HG03442 (cell line): ENCODE results near the gene CALB2.

Source experiments
- ATAC-seq: cut with Tn5 transposase; IDR thresholded peaks from one replicate; pipeline ENCODE4 v1.9.1; 2021; ENCODE audit warnings: mild to moderate bottlenecking, moderate library complexity; ENCODE audit not compliant: unreplicated experiment

The CALB2 gene

GRCh38 chr16:71384073-71384724, 25.7 kb downstream of the CALB2 start:
- ATAC-seq, result no peak

- no peak for ATAC-seq
Observed at GRCh38 chr16:71387045-71387871, 28.7 kb downstream of the CALB2 start.

DNA sequence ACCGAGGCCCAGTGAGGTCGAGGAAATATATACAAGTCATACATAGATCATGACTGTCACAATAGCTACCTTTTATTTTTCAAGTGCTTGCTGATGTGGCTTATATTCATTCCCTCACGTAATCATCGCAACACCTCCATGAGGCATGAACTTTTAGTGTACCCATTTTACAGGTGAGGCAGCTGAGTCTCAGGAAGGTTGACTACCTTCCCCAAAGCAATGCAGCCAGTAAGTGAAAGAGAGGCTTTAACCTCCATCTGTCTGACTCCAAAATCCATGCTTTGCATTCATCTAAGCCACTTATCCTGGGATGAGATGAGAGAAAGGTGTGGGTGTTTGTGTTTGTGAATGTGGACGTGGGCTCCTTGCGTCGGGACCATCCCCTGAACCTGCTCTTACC, 30.8 kb downstream of the CALB2 start:
- no peak for ATAC-seq

- ATAC-seq, result no peak
Observed at GRCh38 chr16:71396594-71396993, 38.1 kb downstream of the CALB2 start.

DNA sequence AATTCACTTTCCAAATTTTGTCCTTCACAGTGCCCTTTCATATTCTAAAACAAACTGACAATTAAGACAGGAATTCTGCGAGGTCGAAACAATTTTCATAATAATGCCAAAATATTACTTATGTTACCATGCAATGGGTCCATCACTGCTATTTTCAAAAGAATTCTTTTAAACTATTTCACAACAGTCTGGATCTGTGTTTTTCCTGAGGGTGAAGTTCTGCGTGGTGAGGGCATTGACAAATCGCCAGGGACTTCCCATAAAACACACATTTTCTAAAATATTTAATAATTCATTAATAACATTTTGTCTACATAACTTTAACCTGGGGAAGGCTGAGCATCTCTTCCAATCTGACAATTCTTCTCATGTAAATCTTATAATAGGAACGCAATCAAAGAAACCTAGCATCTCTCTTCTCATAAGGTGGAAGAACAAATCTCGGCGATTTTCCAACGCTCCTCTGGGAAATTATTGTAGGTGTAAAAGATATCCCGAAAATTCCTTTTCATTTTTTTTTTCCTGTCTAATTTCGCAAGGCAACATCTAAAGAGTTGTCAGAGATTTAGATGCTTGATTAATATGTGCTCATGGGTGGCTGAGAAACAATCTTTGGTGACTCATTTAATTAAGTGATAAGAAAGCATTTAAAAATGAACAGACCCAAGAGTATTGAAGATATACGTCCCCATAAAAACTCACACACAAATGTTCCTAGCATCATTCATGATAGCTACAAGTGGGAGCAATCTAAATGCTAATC, 41.5 kb downstream of the CALB2 start:
- no peak for ATAC-seq

- ATAC-seq, result no peak
Observed at GRCh38 chr16:71402007-71402406, 43.5 kb downstream of the CALB2 start.

GRCh38 chr16:71402674-71403073, 44.2 kb downstream of the CALB2 start:
- no peak for ATAC-seq

- no peak for ATAC-seq
Observed at GRCh38 chr16:71404364-71404763, 45.8 kb downstream of the CALB2 start.

GRCh38 chr16:71406316-71406715, 47.8 kb downstream of the CALB2 start:
- no peak for ATAC-seq

GRCh38 chr16:71406724-71407123, 48.2 kb downstream of the CALB2 start:
- ATAC-seq, result no peak

GRCh38 chr16:71407731-71408130, 49.2 kb downstream of the CALB2 start:
- ATAC-seq, result no peak

DNA sequence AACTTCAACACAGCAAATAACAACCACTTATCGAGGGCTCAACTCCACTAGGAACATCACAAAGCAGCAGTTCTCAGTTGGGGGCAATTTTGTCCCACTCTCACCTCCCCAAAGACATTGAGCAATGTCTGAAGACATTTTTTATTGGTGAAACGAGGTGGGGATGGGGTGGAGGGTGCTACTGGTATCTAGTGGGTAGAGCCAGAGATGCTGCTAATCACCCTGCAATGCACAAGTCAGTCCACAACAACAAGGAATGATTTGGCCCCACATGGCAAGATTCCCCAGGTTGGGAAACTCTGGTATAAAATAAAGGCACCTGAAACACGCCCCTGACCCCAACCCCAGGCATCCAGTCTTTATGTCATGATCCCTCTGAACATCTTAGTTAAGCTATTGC, 50.0 kb downstream of the CALB2 start:
- no peak for ATAC-seq

- ATAC-seq, result no peak
Observed at GRCh38 chr16:71409011-71409775, 50.7 kb downstream of the CALB2 start.

DNA sequence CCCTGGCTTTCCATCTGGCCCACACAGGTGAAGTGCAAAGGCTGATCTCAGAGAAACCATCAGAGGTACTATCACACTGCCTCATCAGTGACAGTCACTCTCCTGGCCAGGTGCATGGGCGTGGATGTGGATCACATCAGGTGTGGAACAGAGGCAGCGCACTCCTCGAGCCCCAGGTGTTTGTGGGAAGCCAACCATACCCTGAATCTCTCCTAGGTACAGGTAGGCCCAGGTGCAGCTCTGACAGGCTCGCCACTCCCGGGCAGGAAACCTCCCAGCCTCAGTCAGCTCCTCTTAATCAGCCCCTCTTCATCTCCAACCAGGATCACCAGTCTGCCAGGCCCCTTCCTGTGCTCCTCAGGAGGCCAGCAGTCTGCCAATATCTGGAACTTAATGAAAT, 51.6 kb downstream of the CALB2 start:
- no peak for ATAC-seq

DNA sequence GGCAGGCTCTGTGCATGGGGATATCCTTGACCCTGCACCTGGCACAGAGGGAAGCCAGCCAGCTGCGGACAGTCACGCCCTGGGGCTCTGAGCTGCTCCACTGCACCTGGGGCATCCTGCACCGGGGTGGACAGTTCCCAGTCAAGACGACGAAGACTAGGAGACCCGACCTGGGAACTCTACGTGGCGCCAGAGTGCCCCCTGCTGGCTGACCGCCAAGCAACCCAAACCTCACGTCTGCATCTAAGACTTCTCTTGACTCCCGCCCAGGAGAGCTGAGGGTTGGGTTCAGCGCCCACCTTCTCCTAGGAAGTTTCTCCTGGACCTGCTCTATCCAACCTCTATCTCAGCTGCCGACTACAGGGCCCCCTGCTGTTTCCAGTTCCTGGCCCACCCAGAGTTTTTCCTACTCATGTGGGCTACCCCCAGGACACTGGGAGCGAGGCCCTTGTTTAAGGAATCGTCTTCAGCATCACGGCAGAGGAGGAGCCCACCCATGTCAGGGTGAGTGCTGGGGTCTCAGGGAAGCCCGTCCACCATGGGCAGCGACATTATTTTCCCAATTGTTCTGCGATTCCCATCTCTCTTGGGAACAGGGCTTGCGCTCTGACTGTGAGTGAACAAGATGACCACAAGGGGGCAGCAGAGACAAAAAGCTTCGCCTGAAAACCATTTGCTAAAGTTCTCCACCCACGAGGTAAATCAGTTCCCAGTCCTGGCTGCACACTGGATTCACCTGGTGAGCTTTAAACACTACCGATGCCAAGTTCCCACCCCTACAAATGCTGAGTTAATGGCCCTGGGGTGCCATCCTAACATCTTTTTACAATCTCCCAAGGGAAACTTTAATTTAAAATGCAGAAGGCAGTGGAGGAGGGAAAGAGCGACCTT, 54.0 kb downstream of the CALB2 start:
- peak; percentile 47 for ATAC-seq

DNA sequence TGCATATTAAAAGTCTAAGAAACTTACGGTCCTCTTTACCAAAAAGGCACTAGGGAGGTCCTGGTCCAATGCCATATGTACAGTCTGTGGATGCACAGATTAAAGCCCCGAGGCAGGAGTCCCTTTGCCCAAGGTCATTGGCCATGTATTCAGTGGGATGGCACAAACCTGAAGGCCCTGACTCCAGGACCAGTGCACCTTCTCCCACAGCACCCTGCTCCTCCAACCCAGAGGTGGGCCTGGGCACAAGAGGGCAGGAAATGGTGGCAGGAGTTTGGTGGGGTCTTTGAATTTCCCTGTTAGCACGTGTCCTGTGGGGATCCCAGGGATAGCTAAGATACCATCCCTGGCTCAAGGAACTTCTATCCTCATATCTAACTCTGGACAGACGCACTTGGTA, 54.8 kb downstream of the CALB2 start:
- ATAC-seq, result no peak

DNA sequence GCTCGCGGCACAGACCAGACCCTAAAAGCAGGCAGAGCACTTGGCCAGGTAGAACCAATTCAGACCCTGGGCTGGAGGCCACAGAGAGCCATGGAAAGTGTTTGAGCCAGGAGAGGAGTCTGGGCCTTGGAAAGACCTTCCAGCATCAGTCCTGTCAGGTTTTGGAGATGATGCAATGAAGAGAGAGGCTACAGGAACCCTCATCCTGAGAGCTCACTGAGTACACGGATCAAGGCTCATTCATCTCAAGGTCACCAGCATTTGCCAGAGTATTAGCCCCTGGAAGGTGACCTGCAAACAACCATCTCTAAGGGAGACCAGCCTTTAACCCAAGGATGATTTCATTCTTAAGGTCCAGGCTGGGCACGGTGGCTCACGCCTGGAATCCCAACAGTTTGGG, 55.5 kb downstream of the CALB2 start:
- ATAC-seq, result no peak

DNA sequence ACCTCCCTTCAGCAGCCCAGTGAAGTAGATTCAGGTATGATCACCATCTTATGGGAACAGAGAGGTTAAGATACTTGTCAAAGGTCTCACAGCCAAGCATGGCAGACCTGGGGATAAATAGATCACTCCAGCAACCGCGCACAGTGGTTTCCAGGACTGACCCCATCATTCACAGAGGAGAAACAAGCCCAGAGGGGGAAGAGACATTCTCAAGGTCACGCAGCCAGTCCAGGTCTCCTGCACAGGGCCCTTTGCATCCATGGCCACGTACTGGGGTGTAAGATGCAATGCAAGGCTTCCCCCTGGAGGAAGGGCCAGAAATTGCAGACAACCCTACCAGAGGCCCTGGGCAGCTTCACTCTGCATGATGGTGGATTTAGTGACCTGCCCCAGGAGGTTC, 63.4 kb downstream of the CALB2 start:
- no peak for ATAC-seq

- no peak for ATAC-seq
Observed at GRCh38 chr16:71423016-71423415, 64.5 kb downstream of the CALB2 start.

DNA sequence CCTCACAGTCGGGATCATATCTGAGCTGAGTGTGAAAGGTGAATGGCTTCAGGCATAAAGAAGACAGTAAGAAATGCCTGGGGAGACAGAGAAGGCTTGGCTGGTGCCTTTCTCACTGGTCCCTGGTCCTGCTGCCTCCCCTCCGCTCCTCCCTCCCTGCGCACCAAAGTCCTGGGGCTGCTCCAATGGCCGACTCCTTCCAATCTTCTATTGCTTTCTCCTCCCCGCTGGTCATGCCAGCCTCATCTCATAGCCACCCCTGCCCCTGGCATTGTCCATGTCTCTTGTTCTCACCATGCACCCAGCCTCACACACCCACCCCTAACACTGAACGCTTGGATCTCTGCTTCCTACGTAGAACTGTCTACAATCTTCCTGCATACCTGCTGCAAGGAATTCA, 65.3 kb downstream of the CALB2 start:
- no peak for ATAC-seq
